Activated CD8-positive, alpha-beta memory T cell treated with anti-CD3 and anti-CD28 coated beads for 24 hours (primary cell): ENCODE data around the gene SGK2.
A peak's percentile ranks its signal among the peaks of the same experiment; 100 is the strongest.

Source experiments
- DNase-seq: peaks from one replicate; pipeline ENCODE4 v3.0.0-alpha.2; 2020

The SGK2 gene

GRCh38 chr20:43536817-43537440 is 21.9 kb upstream of the SGK2 start:
- DNase-seq, result no peak

- DNase-seq, result peak; percentile 79
Observed at GRCh38 chr20:43537921-43538877, 20.6 kb upstream of the SGK2 start.

GRCh38 chr20:43538878-43539700 is 19.7 kb upstream of the SGK2 start:
- no peak for DNase-seq

- no peak for DNase-seq
Observed at GRCh38 chr20:43539975-43540672, 18.7 kb upstream of the SGK2 start.

- DNase-seq, result no peak
Observed at GRCh38 chr20:43540673-43541060, 18.2 kb upstream of the SGK2 start.

- DNase-seq, result no peak
Observed at GRCh38 chr20:43541214-43541613, 17.6 kb upstream of the SGK2 start.

- no peak for DNase-seq
Observed at GRCh38 chr20:43542161-43542560, 16.7 kb upstream of the SGK2 start.

- no peak for DNase-seq
Observed at GRCh38 chr20:43542674-43543073, 16.2 kb upstream of the SGK2 start.

- DNase-seq, result no peak
Observed at GRCh38 chr20:43543138-43543537, 15.7 kb upstream of the SGK2 start.

- DNase-seq, result no peak
Observed at GRCh38 chr20:43544501-43544900, 14.3 kb upstream of the SGK2 start.

GRCh38 chr20:43545837-43546578 is 12.8 kb upstream of the SGK2 start:
- DNase-seq, result no peak

GRCh38 chr20:43548273-43548880 is 10.4 kb upstream of the SGK2 start:
- DNase-seq, result no peak

GRCh38 chr20:43549416-43550065 is 9.3 kb upstream of the SGK2 start:
- DNase-seq, result no peak

- DNase-seq, result no peak
Observed at GRCh38 chr20:43550456-43550855, 8.4 kb upstream of the SGK2 start.

- DNase-seq, result no peak
Observed at GRCh38 chr20:43554369-43554768, 4.5 kb upstream of the SGK2 start.

- no peak for DNase-seq
Observed at GRCh38 chr20:43559147-43559987, 540 bp downstream of the SGK2 start.

- no peak for DNase-seq
Observed at GRCh38 chr20:43560974-43561373, 2.1 kb downstream of the SGK2 start.

GRCh38 chr20:43563429-43563828 is 4.6 kb downstream of the SGK2 start:
- no peak for DNase-seq

GRCh38 chr20:43563991-43564390 is 5.2 kb downstream of the SGK2 start:
- no peak for DNase-seq

- no peak for DNase-seq
Observed at GRCh38 chr20:43564455-43564854, 5.6 kb downstream of the SGK2 start.
